Measurements from ENCODE around the gene ADAMTS14. TPM values are rescaled to one million over a fixed set of nuclear protein-coding genes. Genes with fewer than 3 reads are reported as not detected.

ADAMTS14 gene
- total RNA-seq, 1 experiment from 2014 or later: 2.1 TPM

- H3K9me3 Mint-ChIP-seq: no peaks in the 10 kb centered on the region
- ChIA-PET POLR2A (no interaction called here), CTCF (no interaction called here)
- ATAC-seq: no peak
- H3K27me3 Mint-ChIP-seq (ENCODE audit: low read depth): no peaks in the 10 kb centered on the region
- DNase-seq (ENCODE audit: low spot score): no peak
- H3K4me3 Mint-ChIP-seq: no peak overlapping the region
- no peaks in the 10 kb centered on the region for H3K36me3 Mint-ChIP-seq
- no peaks in the 10 kb centered on the region for H3K4me1 Mint-ChIP-seq
- TF ChIP-seq CREM (CRISPR knock-in tag; IDR thresholded peaks at IDR 0.05): no peak
- no peak for TF ChIP-seq ZBTB21 (CRISPR knock-in tag; IDR thresholded peaks at IDR 0.05; ENCODE audit: borderline replicate concordance)
- TF ChIP-seq MXD4 (CRISPR knock-in tag; IDR thresholded peaks at IDR 0.05; ENCODE audit: borderline replicate concordance): no peak
- TF ChIP-seq ZNF512 (CRISPR knock-in tag; IDR thresholded peaks at IDR 0.05; ENCODE audit: borderline replicate concordance): no peak
- no peak for TF ChIP-seq CDX4 (CRISPR knock-in tag; IDR thresholded peaks at IDR 0.05; ENCODE audit: borderline replicate concordance)
- no peak for TF ChIP-seq ZNF423 (CRISPR knock-in tag; IDR thresholded peaks at IDR 0.05)
- TF ChIP-seq E2F1 (CRISPR knock-in tag; IDR thresholded peaks at IDR 0.05): no peak
- TF ChIP-seq ZNF532 (CRISPR knock-in tag; IDR thresholded peaks at IDR 0.05; ENCODE audit: borderline replicate concordance): no peak
- no peak for TF ChIP-seq ATF3 (CRISPR knock-in tag; conservative IDR thresholded peaks at IDR 0.05)
- TF ChIP-seq MLX (CRISPR knock-in tag; IDR thresholded peaks at IDR 0.05): no peak
- TF ChIP-seq FOXJ3 (CRISPR knock-in tag; IDR thresholded peaks at IDR 0.05; ENCODE audit: borderline replicate concordance): no peak
- TF ChIP-seq ZSCAN18 (CRISPR knock-in tag; IDR thresholded peaks at IDR 0.05): no peak
- TF ChIP-seq ZBTB43 (CRISPR knock-in tag; IDR thresholded peaks at IDR 0.05): no peak
- no peak for TF ChIP-seq NFATC4 (CRISPR knock-in tag; IDR thresholded peaks at IDR 0.05)
- TF ChIP-seq ZNF138 (CRISPR knock-in tag; conservative IDR thresholded peaks at IDR 0.05): no peak
- TF ChIP-seq JAZF1 (CRISPR knock-in tag; IDR thresholded peaks at IDR 0.05): no peak
- no peak for TF ChIP-seq PRDM15 (CRISPR knock-in tag; IDR thresholded peaks at IDR 0.05)
- TF ChIP-seq TP53 (CRISPR knock-in tag; IDR thresholded peaks at IDR 0.05): no peak
- no peak for TF ChIP-seq NFE2L1 (CRISPR knock-in tag; IDR thresholded peaks at IDR 0.05)
- no peak overlapping the region for H3K27ac Mint-ChIP-seq
Observed at GRCh38 chr10:70705121-70705861, 33.0 kb downstream of the ADAMTS14 start.

All from WTC11 (cell line).